ENCODE results near the gene MRPL27.
A peak's percentile ranks its signal among the peaks of the same experiment; 100 is the strongest.
"Not testable (repeated sequence)": the region's sequence is repeated elsewhere in the genome, so short reads cannot be mapped to it uniquely, and the experiment has no call there.

The MRPL27 gene

GRCh38 chr17:50372758-50373556 is at the start of gene MRPL27, which contains the start of gene EME1:
Gene MRPL27 (minus strand): TSS chr17:50373184. CDS start chr17:50373170, 14 bp downstream.
Gene EME1 (plus strand): TSS chr17:50373229. CDS start chr17:50375209, 1,980 bp downstream.
- DNase-seq = peak; percentile 95

- no peak for DNase-seq
Observed at GRCh38 chr17:50422738-50423137, 49.8 kb upstream of the MRPL27 start.

GRCh38 chr17:50421308-50422051 is 48.5 kb upstream of the MRPL27 start:
- no peak for DNase-seq

GRCh38 chr17:50420419-50421112 is 47.6 kb upstream of the MRPL27 start:
- no peak for DNase-seq

GRCh38 chr17:50419577-50419976 is 46.6 kb upstream of the MRPL27 start:
- not testable (repeated sequence) for DNase-seq

GRCh38 chr17:50414808-50415207 is 41.8 kb upstream of the MRPL27 start:
- no peak for DNase-seq

GRCh38 chr17:50412188-50412732 is 39.3 kb upstream of the MRPL27 start:
- no peak for DNase-seq

GRCh38 chr17:50407921-50408320 is 34.9 kb upstream of the MRPL27 start:
- DNase-seq = no peak

GRCh38 chr17:50406578-50406977 is 33.6 kb upstream of the MRPL27 start:
- DNase-seq = no peak

GRCh38 chr17:50405351-50405750 is 32.4 kb upstream of the MRPL27 start:
- not testable (repeated sequence) for DNase-seq

GRCh38 chr17:50399591-50399990 is 26.6 kb upstream of the MRPL27 start:
- not testable (repeated sequence) for DNase-seq

- not testable (repeated sequence) for DNase-seq
Observed at GRCh38 chr17:50398672-50399071, 25.7 kb upstream of the MRPL27 start.

GRCh38 chr17:50397919-50398285 is 24.9 kb upstream of the MRPL27 start:
- peak; percentile 29 for DNase-seq

- DNase-seq = peak; percentile 91
Observed at GRCh38 chr17:50397111-50397918, 24.3 kb upstream of the MRPL27 start, which contains the start of gene LRRC59. Gene LRRC59 (minus strand): TSS chr17:50397523. CDS start chr17:50397317, 206 bp downstream.

- DNase-seq = peak; percentile 74
Observed at GRCh38 chr17:50396261-50397110, 23.5 kb upstream of the MRPL27 start.

- no peak for DNase-seq
Observed at GRCh38 chr17:50394711-50395110, 21.7 kb upstream of the MRPL27 start.

GRCh38 chr17:50393700-50394099 is 20.7 kb upstream of the MRPL27 start:
- DNase-seq = no peak

- no peak for DNase-seq
Observed at GRCh38 chr17:50392621-50393020, 19.6 kb upstream of the MRPL27 start.

- no peak for DNase-seq
Observed at GRCh38 chr17:50389534-50389933, 16.6 kb upstream of the MRPL27 start.

GRCh38 chr17:50388728-50389127 is 15.7 kb upstream of the MRPL27 start:
- no peak for DNase-seq

GRCh38 chr17:50386510-50386909 is 13.5 kb upstream of the MRPL27 start:
- peak; percentile 89 for DNase-seq

Measured in NCI-H69 (cell line).